HCT116 (cell line): ENCODE data around the gene ATAD1.

Source experiments
- CBX3 ChIP-seq: IDR thresholded peaks from 2 replicates; pipeline ENCODE4 v1.6.1; 2012; ENCODE audit warnings: low read depth
- CTCF ChIP-seq, 3 experiments: fragments of 200-600 bp in 1 of 3; sonication (generic) in 1 of 3; IDR thresholded peaks in 2 of 3; conservative IDR thresholded peaks in 1 of 3; 2 replicates each; pipeline ENCODE4 v1.5.1; 2012 to 2017; ENCODE audit warnings: low read depth in 2 of 3, low read length in 2 of 3, antibody characterized with exemption in 1 of 3, borderline replicate concordance in 1 of 3, control low read depth in 1 of 3, mild to moderate bottlenecking in 1 of 3, mixed read lengths in 1 of 3, mixed run types in 1 of 3, moderate library complexity in 1 of 3; ENCODE audit not compliant: insufficient read depth in 1 of 3
- ELF1 ChIP-seq: IDR thresholded peaks from 2 replicates; pipeline ENCODE4 v1.6.1; 2012; ENCODE audit warnings: low read depth, borderline replicate concordance
- EZH2 ChIP-seq: fragments of 200-600 bp; sonication (generic); IDR thresholded peaks from 2 replicates; pipeline ENCODE4 v1.6.1; 2017; ENCODE audit warnings: antibody characterized with exemption, mixed run types
- EZH2phosphoT487 ChIP-seq: fragments of 200-600 bp; IDR thresholded peaks from 2 replicates; pipeline ENCODE4 v1.6.1; 2018; ENCODE audit warnings: antibody characterized with exemption, borderline replicate concordance
- MAX ChIP-seq: IDR thresholded peaks from 2 replicates; pipeline ENCODE4 v1.6.1; 2012
- POLR2A ChIP-seq: IDR thresholded peaks from 2 replicates; pipeline ENCODE4 v1.7.0; 2011; ENCODE audit warnings: borderline replicate concordance; ENCODE audit not compliant: insufficient read depth, insufficient read length; ENCODE audit errors: extremely low read depth
- POLR2AphosphoS5 ChIP-seq: IDR thresholded peaks from 2 replicates; pipeline ENCODE4 v1.6.1; 2011; ENCODE audit warnings: mild to moderate bottlenecking, low read depth, low read length, moderate library complexity
- RAD21 ChIP-seq: IDR thresholded peaks from 2 replicates; pipeline ENCODE4 v1.6.1; 2012; ENCODE audit warnings: low read depth, mild to moderate bottlenecking
- SIN3A ChIP-seq: IDR thresholded peaks from 2 replicates; pipeline ENCODE4 v1.6.1; 2012; ENCODE audit warnings: low read depth
- ZFX ChIP-seq: fragments of 450-650 bp; IDR thresholded peaks from 2 replicates; pipeline ENCODE4 v1.6.1; 2017
- ZNF274 ChIP-seq: fragments of 200-500 bp; sonication (Bioruptor generic); IDR thresholded peaks from 2 replicates; pipeline ENCODE4 v1.6.1; 2014; ENCODE audit warnings: mild to moderate bottlenecking, low read depth, low read length, inconsistent platforms

GRCh38 chr10:87706731-87707130 is 111.3 kb downstream of the ATAD1 start:
- no peak for TF ChIP-seq CTCF (IDR thresholded peaks at IDR 0.05 in 2 of 3, conservative IDR thresholded peaks at IDR 0.05 in 1 of 3; ENCODE audit: borderline replicate concordance in 1 of 3, insufficient read depth in 1 of 3, low read depth in 2 of 3, low read length in 2 of 3)
- no peak for TF ChIP-seq POLR2A
- no peak for TF ChIP-seq POLR2AphosphoS5
- TF ChIP-seq CBX3 = no peak
- TF ChIP-seq EZH2 = no peak
- TF ChIP-seq SIN3A = no peak
- no peak for TF ChIP-seq ZFX
- no peak for TF ChIP-seq RAD21
- TF ChIP-seq ELF1 = no peak
- no peak for TF ChIP-seq EZH2phosphoT487
- TF ChIP-seq ZNF274 = no peak
- TF ChIP-seq MAX = no peak
